Stomach (tissue), 9 donors: Measurements from ENCODE around the gene OCA2. TPM values are rescaled to one million over a fixed set of nuclear protein-coding genes. Genes with fewer than 3 reads are reported as not detected.

Experiments used
- DNase-seq, 2 donors: peaks; one replicate each; pipeline versions ENCODE4 v3.0.0 to v3.0.0-alpha.2; 2013 to 2019
- H3K27ac ChIP-seq, 5 donors: fragments of 200-600 bp in 4 of 5; sonication (generic) in 4 of 5; one replicate each; pipeline ENCODE4 v1.5.1; 2013 to 2019; ENCODE audit warnings: mild to moderate bottlenecking in 1 of 5, moderate library complexity in 1 of 5
- H3K27me3 ChIP-seq, 3 donors: fragments of 200-600 bp; sonication (generic); one replicate each; pipeline ENCODE4 v1.5.1; 2017 to 2019; ENCODE audit warnings: mixed run types in 1 of 3
- H3K36me3 ChIP-seq, 4 donors: fragments of 200-600 bp; sonication (generic); 1 replicate in 3 of 4; 2 replicates in 1 of 4; pipeline ENCODE4 v1.5.1; 2016 to 2019
- H3K4me1 ChIP-seq, 4 donors: fragments of 200-600 bp; sonication (generic); one replicate each; pipeline ENCODE4 v1.5.1; 2016 to 2019
- H3K4me3 ChIP-seq, 4 donors: fragments of 200-600 bp; sonication (generic) in 3 of 4; one replicate each; pipeline ENCODE4 v1.5.1; 2016 to 2019; ENCODE audit warnings: mild to moderate bottlenecking in 1 of 4
- H3K9me3 ChIP-seq, 4 donors: fragments of 200-600 bp; sonication (generic); one replicate each; pipeline ENCODE4 v1.5.1; 2016 to 2019
- EP300 ChIP-seq: sonication (generic); formaldehyde crosslinking; IDR thresholded peaks from one replicate; pipeline ENCODE4 v1.6.1; 2017; ENCODE audit warnings: antibody characterized with exemption
- POLR2A ChIP-seq, 4 donors: fragments of 450-650 bp; IDR thresholded peaks; one replicate each; pipeline ENCODE4 v1.6.1; 2016; ENCODE audit warnings: antibody characterized with exemption in 4 of 4, control low read depth in 2 of 4, mild to moderate bottlenecking in 1 of 4, moderate library complexity in 1 of 4
- POLR2AphosphoS5 ChIP-seq, 3 donors: sonication (generic); formaldehyde crosslinking; IDR thresholded peaks; one replicate each; pipeline ENCODE4 v1.6.1; 2016; ENCODE audit warnings: antibody characterized with exemption in 3 of 3
- WGBS, 5 donors: extraction: QIAGEN DNeasy Blood & Tissue Kit in 3 of 5; methylation state at CpG; one replicate each; pipeline versions ENCODE4 v1.1.5 to v1.1.7; 2013 to 2018; 5-methylcytosine and 5-hydroxymethylcytosine counted together
- intact Hi-C: fragments of 100-400 bp; cut with DNase I; formaldehyde crosslinking; loops from one replicate; pipeline ENCODE4 v1.15.1; 2023; ENCODE audit warnings: low total_unique reads
- polyA plus RNA-seq, 3 donors: library from polyadenylated mRNA; stranded (reverse); fragments of 200-250 nt; gene quantifications; one replicate each; pipeline ENCODE4 v1.2.3, GENCODE V29; 2013
- total RNA-seq, 5 donors: library from RNA; depleted of rRNA; stranded (reverse); fragments of >200 nt; gene quantifications; one replicate each; pipeline versions ENCODE4 v1.1.0 to v1.2.3, GENCODE V29; 2014 to 2016
- TF ChIP-seq, protein P1 (sequence below), 7 experiments: fragments of 450-650 bp in 4 of 7; fragments of 200-600 bp in 3 of 7; sonication (generic) in 3 of 7; IDR thresholded peaks; one replicate each; pipeline ENCODE4 v1.5.1; 2016 to 2019; ENCODE audit warnings: antibody characterized with exemption in 7 of 7, control low read depth in 2 of 7, mild to moderate bottlenecking in 1 of 7
- donor health status: healthy with polysubstance abuse.
- donor health status: Bipolar disorder and iron deficiency.
- donor health status: healthy.

The OCA2 gene
- total and polyA plus RNA-seq, 8 donors: 0.12 to 0.89 (median 0.65) TPM; not detected in 4

DNA sequence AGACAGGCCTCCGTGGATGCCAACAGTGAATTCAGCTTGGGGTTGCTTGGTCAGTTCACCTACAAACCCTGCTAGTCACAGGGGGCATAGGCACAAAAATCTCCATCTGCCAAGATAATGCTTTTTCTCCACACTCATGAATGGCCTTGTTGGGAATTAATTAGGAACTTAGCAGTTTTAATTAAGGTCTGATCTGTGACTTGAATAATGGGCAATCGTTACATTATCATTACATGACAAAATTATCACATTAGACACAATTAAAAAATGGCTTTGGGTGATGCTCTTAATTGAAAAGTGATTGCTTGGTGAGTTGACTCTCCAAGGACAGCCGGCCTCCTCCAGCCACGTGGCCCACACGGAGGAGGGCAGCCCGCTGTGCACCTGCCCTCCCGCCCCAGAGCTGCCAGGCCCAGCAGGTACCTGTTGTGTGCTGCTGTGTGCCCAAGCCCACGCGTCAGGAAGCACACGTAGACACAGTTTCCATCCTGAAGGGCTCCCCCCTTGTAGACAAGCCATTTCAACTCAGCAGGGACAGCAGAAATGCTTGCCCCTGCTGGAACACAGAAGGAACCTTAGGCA, 274.2 kb downstream of the OCA2 start:
- DNase-seq: no peak
- Histone ChIP-seq H3K4me1 (no peaks in the 10 kb centered on the region), H3K9me3 (peaks cover 0 to 8% (median 0%) of the 10 kb centered on the region in 4 donors), H3K4me3 (no peak overlapping the region), H3K36me3 (no peaks in the 10 kb centered on the region), H3K27me3 (no peaks in the 10 kb centered on the region), H3K27ac (no peak overlapping the region)
- intact Hi-C loops: no loop called here
- TF ChIP-seq, protein P1, sequence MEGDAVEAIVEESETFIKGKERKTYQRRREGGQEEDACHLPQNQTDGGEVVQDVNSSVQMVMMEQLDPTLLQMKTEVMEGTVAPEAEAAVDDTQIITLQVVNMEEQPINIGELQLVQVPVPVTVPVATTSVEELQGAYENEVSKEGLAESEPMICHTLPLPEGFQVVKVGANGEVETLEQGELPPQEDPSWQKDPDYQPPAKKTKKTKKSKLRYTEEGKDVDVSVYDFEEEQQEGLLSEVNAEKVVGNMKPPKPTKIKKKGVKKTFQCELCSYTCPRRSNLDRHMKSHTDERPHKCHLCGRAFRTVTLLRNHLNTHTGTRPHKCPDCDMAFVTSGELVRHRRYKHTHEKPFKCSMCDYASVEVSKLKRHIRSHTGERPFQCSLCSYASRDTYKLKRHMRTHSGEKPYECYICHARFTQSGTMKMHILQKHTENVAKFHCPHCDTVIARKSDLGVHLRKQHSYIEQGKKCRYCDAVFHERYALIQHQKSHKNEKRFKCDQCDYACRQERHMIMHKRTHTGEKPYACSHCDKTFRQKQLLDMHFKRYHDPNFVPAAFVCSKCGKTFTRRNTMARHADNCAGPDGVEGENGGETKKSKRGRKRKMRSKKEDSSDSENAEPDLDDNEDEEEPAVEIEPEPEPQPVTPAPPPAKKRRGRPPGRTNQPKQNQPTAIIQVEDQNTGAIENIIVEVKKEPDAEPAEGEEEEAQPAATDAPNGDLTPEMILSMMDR (IDR thresholded peaks at IDR 0.05): no peak
- TF ChIP-seq POLR2AphosphoS5 (IDR thresholded peaks at IDR 0.05): no peak
- TF ChIP-seq EP300: no peak
- TF ChIP-seq POLR2A (IDR thresholded peaks at IDR 0.05): no peak
- whole genome bisulfite sequencing, 5 donors: 74 to 88% (median 82%) methylated on average over 5 to 10 of the region's 10 CpGs

DNA sequence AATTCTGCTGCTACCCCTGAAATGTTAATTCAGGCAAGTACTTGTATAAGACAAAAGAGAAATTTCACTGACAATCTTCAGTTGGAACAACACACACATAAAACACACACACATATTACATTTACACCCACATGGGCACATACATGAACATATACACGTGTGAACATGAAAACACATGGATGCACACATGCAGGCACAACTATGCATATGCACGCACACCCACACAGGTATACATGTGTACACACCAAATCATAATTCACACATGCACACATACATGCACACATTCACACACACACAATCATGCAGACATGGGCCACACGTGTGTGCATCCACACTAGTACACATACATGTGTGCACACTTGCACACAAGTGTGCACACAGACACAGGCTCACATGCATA, 277.8 kb downstream of the OCA2 start:
- TF ChIP-seq POLR2AphosphoS5 (IDR thresholded peaks at IDR 0.05) (no peak), EP300 (no peak), POLR2A (IDR thresholded peaks at IDR 0.05) (no peak)
- TF ChIP-seq, protein P1 (IDR thresholded peaks at IDR 0.05): no peak
- WGBS, 5 donors: 58 to 86% (median 60%) methylated on average over 3 of the region's 3 CpGs

DNA sequence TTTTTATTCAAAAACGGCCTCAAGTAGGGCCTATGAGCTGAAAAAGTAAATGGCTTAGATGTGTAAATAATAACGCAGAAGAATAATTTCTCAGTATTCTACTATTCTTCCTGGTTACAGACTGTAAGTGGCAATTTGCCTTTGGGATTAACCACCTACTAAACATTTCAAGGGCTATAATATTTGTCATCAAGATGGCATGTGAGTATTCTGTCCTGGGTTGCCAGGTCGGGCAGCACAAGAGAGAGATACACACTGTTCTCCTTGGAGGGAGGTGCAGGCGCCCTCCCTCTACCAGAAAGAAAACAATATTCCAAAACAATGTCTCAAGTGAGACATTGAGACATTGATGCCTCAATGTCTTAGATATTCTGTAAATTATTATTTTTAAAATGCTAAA, 278.4 kb downstream of the OCA2 start:
- intact Hi-C loops: no loop called here
- DNase-seq: no peak
- no peaks in the 10 kb centered on the region for H3K27me3 ChIP-seq
- no peak overlapping the region for H3K4me3 ChIP-seq
- H3K4me1 ChIP-seq: no peaks in the 10 kb centered on the region
- peaks cover 5 to 39% (median 14%) of the 10 kb centered on the region in 4 donors for H3K9me3 ChIP-seq
- H3K36me3 ChIP-seq: no peaks in the 10 kb centered on the region
- 65 to 78% (median 75%) methylated on average over 4 of the region's 4 CpGs for WGBS, 5 donors
- H3K27ac ChIP-seq: no peak overlapping the region
- TF ChIP-seq, protein P1 (IDR thresholded peaks at IDR 0.05): no peak
- TF ChIP-seq EP300 (no peak), POLR2AphosphoS5 (IDR thresholded peaks at IDR 0.05) (no peak), POLR2A (IDR thresholded peaks at IDR 0.05) (no peak)

More for the DNA sequence above, 277.8 kb downstream of the OCA2 start:
- intact Hi-C loops: no loop called here
- H3K36me3 ChIP-seq: no peaks in the 10 kb centered on the region
- no peaks in the 10 kb centered on the region for H3K4me1 ChIP-seq
- H3K9me3 ChIP-seq: peaks cover 5 to 37% (median 14%) of the 10 kb centered on the region in 4 donors
- no peak overlapping the region for H3K4me3 ChIP-seq
- DNase-seq: no peak
- H3K27ac ChIP-seq: no peak overlapping the region
- H3K27me3 ChIP-seq: no peaks in the 10 kb centered on the region

DNA sequence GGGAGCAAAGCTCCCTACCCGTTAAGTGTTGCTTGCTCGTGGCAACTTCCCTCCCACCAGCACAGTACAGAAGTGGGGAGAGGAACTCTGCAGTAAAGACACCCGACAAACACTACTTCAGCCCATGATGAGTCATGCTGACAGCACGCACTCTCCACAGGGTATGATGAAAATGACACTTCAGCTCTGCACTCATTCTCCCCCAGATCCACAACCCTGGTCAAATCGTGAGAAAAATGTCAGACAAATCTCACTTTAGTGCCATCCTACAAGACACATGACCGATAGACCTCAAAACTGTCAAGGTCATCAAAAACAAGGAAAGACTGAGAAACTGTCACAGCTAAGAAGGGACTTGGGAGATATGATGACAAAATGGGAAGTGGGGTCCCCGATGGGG, 278.9 kb downstream of the OCA2 start:
- no peak overlapping the region for H3K4me3 ChIP-seq
- intact Hi-C loops: no loop called here
- H3K27ac ChIP-seq: no peak overlapping the region
- H3K9me3 ChIP-seq: peaks cover 5 to 39% (median 14%) of the 10 kb centered on the region in 4 donors
- no peaks in the 10 kb centered on the region for H3K36me3 ChIP-seq
- DNase-seq: no peak
- no peaks in the 10 kb centered on the region for H3K27me3 ChIP-seq
- no peaks in the 10 kb centered on the region for H3K4me1 ChIP-seq
- no peak for TF ChIP-seq EP300
- TF ChIP-seq, protein P1 (IDR thresholded peaks at IDR 0.05): no peak
- TF ChIP-seq POLR2AphosphoS5 (IDR thresholded peaks at IDR 0.05): no peak
- TF ChIP-seq POLR2A (IDR thresholded peaks at IDR 0.05): no peak
- 72 to 80% (median 78%) methylated on average over 7 of the region's 7 CpGs for WGBS, 5 donors
